HG02973 (cell line): ENCODE results near the gene IQCF6.
"Not testable (repeated sequence)": the region's sequence is repeated elsewhere in the genome, so short reads cannot be mapped to it uniquely, and the experiment has no call there.

Experiments
- ATAC-seq: cut with Tn5 transposase; IDR thresholded peaks from one replicate; pipeline ENCODE4 v1.9.1; 2021; ENCODE audit warnings: moderate library complexity; ENCODE audit not compliant: unreplicated experiment

The IQCF6 gene

GRCh38 chr3:51779137-51779536 lies at the start of gene IQCF6:
TSS of gene IQCF6 (minus strand) at chr3:51779237. CDS start at chr3:51779224, 13 bp downstream.
- no peak for ATAC-seq

GRCh38 chr3:51828297-51828696 lies 49.3 kb upstream of the IQCF6 start:
- ATAC-seq: no peak

DNA sequence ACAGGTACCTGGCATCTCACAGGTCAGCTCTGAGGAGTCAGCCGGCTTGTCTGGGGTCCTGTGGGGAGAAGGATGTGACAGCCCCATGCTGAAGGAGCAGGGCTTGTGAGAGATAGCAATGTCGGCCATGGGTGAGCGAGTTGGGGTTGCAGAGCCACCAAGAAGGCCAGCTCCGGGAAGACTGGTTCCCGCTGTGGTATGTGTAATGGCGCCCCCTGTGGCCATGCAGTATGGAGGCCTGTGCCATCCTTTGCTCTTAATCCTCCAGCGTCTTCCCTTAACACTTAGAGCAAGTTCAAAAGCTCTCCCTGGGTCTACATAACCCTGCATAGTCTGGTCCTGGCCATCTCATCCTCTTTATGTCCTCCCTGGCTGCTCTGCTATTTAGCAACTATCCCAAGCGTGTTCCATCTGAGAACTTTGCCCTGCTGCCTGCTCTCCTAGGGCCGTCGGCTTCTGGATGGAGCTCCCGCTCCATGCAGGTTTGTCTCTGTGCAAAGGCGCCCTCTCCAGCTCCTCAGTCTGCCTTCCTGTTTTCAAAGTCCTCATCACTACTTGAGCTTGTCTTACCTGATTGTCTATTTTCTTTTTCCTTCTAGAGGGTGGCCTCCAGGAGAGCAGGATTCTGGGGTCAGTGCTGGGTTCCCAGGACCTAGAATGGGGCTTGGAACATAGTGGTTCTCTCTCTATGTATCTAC lies 40.8 kb upstream of the IQCF6 start:
- no peak for ATAC-seq

DNA sequence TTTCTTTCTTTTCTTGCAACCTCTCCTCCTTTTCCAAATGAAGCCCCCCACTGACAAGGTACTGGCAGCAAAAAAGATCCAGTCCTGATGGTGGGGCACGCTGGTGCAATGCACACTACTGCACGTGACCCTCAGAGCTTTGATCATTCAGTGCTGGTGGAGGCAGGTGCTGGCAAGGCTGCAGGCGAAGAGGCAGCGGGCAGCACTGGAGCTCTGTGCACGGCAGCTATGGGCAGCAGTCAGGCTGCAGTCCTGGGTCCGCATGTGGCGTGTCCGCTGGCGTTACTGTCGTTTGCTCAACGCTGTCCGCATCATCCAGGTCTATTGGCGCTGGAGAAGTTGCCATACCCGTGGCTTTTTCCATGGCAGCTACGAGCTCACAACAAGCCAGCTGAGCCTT lies 40.1 kb upstream of the IQCF6 start:
- no peak for ATAC-seq

DNA sequence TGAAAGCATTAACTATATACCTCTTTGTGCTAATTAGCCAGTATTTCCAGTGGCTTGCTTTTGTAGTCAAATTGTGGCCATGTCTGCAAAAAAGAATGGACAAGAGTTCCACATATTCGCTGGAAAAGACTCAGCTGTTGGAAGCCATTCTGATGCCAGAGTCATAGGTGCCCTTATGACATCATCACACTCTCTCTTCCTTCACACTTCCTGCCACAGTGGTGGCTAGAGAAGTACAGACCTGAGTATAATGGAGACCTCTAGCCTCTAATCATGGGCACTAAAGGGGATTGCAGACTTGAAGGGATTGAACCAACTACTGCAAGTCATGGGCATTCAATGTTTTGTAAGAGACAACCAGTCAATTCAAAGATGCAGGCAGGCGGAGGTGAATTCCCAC lies 38.3 kb upstream of the IQCF6 start:
- no peak for ATAC-seq

- ATAC-seq: no peak
Observed at GRCh38 chr3:51816723-51817122, 37.7 kb upstream of the IQCF6 start.

DNA sequence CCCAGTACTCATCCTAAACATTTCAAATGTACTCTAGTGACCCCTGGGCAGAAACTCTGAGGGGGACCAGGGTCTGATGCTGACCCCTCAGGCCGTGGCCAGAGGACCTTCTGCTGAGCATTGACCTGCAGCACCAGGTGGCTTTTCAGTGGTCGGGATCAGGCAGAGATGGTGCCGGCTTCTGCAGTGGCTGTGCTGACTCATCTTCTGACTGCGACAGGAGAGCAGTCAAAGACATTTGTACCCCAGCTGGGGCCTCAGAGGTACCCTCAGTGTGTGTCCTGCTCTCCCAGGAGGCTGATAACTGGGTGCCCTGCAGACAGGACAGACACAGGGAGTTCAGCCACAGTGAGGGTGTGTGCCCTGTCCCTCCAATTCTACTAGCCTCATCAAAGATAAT lies 36.6 kb upstream of the IQCF6 start:
- ATAC-seq: no peak

GRCh38 chr3:51814034-51814433 lies 35.0 kb upstream of the IQCF6 start:
- no peak for ATAC-seq

DNA sequence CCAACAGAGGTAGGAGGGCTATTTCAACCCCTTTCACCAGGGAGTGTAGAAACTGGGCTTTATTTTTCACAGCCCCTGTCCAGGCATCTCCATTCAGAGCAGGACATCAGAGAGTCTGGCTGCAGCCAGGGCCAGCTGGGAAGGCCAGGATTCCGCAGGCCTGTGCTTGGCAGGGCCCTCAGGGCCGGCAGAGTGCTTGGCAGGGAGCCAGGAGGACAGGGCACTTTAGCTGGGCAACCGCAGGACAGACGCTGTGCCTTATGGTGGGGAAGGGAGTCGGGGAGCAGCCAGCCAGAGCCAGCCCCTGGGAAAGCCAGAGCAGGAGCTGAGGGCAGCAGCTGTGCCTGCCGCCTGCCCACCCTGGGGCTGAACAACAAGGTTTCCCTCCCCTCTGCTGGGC lies 34.5 kb upstream of the IQCF6 start:
- no peak for ATAC-seq

GRCh38 chr3:51808934-51809333 lies 29.9 kb upstream of the IQCF6 start:
- ATAC-seq: no peak

GRCh38 chr3:51802106-51802703 lies 23.2 kb upstream of the IQCF6 start:
- ATAC-seq: no peak

DNA sequence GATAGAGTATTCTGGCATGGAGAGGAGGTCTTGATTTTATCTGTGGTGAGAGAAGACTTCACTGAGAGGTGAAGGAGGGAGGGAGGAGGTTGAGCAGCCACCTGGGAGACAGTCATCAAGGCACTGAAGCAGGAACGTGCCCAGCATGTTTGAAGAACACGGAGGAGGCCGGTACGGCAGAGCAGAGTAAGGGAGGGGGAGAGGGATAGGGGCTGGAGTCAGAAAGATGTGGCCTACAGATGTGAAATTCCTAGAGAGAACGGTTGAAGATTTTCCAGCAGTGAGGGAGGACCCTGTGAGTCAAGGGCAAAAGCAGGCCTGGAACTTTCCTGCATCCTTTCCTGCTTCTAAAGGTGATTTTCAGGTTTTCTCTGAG lies 21.7 kb upstream of the IQCF6 start:
- no peak for ATAC-seq

DNA sequence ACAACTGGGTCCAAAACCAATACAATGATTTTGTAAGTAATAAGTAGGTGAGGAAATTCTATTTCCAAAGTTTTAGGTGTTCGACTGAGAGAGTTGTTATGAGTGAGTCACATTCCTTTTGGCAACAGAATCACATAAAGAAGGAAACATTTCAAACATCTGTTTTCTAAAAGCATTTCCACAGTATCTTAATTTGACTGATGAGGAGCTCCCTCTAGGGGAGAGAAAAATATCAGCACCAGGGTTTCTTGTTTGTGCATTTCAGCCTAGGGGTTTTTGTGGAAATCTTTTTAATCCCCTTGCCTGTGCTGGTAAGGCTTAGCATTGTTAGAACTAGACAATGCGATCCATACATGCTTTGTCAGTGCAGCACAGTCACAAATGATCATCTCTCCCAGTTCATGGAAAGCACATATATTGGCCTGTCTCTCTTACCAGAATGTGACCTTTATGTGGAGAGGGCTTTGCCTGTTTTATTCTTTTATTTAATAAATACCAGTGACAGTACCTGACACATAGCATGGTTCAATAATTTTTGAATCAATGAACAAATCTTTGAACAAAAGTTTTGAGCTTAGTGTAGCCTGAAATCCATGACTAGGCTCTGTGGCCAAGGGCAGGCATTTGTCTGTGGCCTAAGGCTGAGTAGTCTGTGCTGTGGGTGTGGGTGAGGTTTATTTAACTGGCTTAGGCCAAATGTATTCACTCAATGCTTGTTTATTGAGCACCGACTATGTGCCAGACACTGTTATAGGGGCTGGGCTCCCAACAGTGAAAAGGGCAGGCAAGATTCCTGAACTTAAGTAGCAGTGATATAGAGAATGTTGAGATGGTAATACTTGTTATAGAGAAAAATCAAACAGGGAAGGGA lies 21.1 kb upstream of the IQCF6 start:
- ATAC-seq: no peak

DNA sequence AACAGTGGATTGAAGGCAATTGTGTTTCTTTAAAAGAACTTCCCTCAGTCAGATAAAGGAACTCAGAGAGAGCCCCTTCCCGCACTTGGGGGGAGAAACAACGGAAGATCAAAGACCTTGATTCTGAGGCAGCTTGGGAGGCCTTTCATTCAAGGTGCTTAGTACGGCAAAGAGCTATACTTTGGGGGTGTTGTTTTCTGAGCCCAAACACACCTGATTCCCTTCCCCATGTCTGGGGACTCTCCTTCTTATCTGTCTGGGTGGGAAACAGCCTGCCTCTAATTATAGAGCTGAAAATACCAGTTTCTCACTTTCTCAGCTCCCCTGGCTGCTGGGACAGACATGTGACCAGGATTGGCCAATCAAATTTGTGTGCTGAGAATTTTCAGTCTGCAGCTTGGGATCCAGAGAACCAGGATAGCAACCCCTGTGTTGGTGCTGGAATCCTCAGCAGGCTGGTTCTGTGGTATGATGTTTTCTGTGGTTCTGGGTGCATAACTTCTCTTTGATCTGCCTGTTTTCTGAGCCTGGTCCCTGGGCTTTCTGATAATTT lies 19.4 kb upstream of the IQCF6 start:
- no peak for ATAC-seq

- ATAC-seq: no peak
Observed at GRCh38 chr3:51796854-51797253, 17.8 kb upstream of the IQCF6 start.

DNA sequence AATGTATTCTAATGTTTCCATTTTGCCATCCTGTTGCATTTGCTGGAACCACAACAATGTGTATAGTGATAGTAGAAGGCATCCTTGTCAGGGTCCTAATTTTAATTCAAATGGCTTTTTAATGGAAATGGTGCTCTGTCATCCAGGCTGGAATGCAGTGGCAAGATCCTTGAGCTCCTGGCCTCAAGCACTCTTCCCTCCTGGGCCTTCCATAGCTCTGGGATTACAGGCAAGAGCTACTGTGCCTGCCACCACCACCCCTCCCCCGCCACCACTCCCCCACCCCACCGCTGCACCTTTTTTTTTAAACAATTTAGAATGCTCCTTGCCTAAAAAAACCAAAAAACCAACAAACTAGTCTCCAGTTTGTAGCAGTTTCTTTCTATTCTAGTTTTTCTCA lies 15.2 kb upstream of the IQCF6 start:
- ATAC-seq: no peak

GRCh38 chr3:51792206-51792605 lies 13.2 kb upstream of the IQCF6 start:
- ATAC-seq: no peak

- ATAC-seq: no peak
Observed at GRCh38 chr3:51789437-51789836, 10.4 kb upstream of the IQCF6 start.

GRCh38 chr3:51787576-51787975 lies 8.5 kb upstream of the IQCF6 start:
- not testable (repeated sequence) for ATAC-seq

- ATAC-seq: no peak
Observed at GRCh38 chr3:51786267-51786666, 7.2 kb upstream of the IQCF6 start.

DNA sequence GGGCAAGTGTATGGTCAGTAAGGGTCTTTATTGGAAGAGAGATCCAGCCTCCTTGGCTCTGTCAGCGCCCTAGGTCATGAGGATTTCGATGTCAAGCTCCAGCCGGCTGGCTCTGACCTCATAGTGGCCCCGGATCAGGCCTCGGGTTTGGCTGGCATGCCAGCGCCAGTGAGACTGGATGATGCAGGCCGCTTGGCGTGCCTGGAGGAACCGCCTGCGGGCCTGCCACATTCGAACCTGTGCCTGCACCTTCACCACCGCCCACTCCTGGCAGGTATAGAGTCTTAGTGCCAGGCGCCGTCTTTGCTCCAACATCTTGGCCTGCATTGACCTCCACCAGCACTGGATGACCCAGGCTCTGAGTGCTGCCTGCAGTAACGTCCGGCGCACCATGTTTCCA lies 483 bp downstream of the IQCF6 start:
- no peak for ATAC-seq

- ATAC-seq: no peak
Observed at GRCh38 chr3:51777985-51778384, 1.1 kb downstream of the IQCF6 start.
